SK-N-MC (cell line): ENCODE measurements around the gene SARDH.

ENCODE experiments used
- EZH2 ChIP-seq: fragments of 200-600 bp; sonication (generic); IDR thresholded peaks from one replicate; pipeline ENCODE4 v1.6.1; 2017; ENCODE audit warnings: antibody characterized with exemption
- POLR2AphosphoS5 ChIP-seq: IDR thresholded peaks from 2 replicates; pipeline ENCODE4 v1.6.1; 2012; ENCODE audit warnings: mild to moderate bottlenecking, low read depth, low read length, borderline replicate concordance

- TF ChIP-seq POLR2AphosphoS5, result no peak
- TF ChIP-seq EZH2, result no peak
Measured at GRCh38 chr9:133787754-133788025, 49.5 kb upstream of the SARDH start.
